Kidney epithelial cell (primary cell): ENCODE measurements around the gene PLA2G4C. TPM values are rescaled to one million over a fixed set of nuclear protein-coding genes. Genes with fewer than 3 reads are reported as not detected.

Experiments used
- DNase-seq: peaks from one replicate; pipeline ENCODE4 v3.0.0-alpha.2; 2010; ENCODE audit warnings: low read depth
- H3K27me3 ChIP-seq: 2 replicates; pipeline ENCODE4 v1.6.0; 2011; ENCODE audit warnings: low read length; ENCODE audit not compliant: control insufficient read depth, insufficient read depth
- H3K36me3 ChIP-seq: 2 replicates; pipeline ENCODE4 v1.5.1; 2011; ENCODE audit warnings: low read length; ENCODE audit not compliant: control insufficient read depth, insufficient read depth
- H3K4me3 ChIP-seq: 2 replicates; pipeline ENCODE4 v1.5.1; 2011; ENCODE audit warnings: low read depth, mild to moderate bottlenecking, control low read depth, low read length
- CTCF ChIP-seq: IDR thresholded peaks from 2 replicates; pipeline ENCODE4 v1.5.1; 2011; ENCODE audit warnings: mild to moderate bottlenecking, moderate library complexity, low read length, control low read depth, inconsistent platforms; ENCODE audit not compliant: insufficient read depth, poor library complexity, severe bottlenecking
- total RNA-seq: library from RNA; depleted of rRNA; stranded (reverse); fragments of >200 nt; gene quantifications from 2 replicates; pipeline ENCODE4 v1.2.3, GENCODE V29; 2015

The PLA2G4C gene
- total RNA-seq, 1 donor from 2014 or later: 21.3 TPM

- no peak for TF ChIP-seq CTCF
- no peak for DNase-seq
- Histone ChIP-seq H3K27me3 (no peaks in the 10 kb centered on the region), H3K4me3 (no peak overlapping the region), H3K36me3 (no peaks in the 10 kb centered on the region)
Observed at GRCh38 chr19:48120505-48120904, 9.9 kb upstream of the PLA2G4C start.

GRCh38 chr19:48118131-48118517, 7.5 kb upstream of the PLA2G4C start:
- Histone ChIP-seq H3K27me3 (no peaks in the 10 kb centered on the region), H3K4me3 (no peak overlapping the region), H3K36me3 (no peaks in the 10 kb centered on the region)
- DNase-seq: no peak
- TF ChIP-seq CTCF: no peak

- no peaks in the 10 kb centered on the region for H3K27me3 ChIP-seq
- DNase-seq: no peak
- TF ChIP-seq CTCF: no peak
- no peak overlapping the region for H3K4me3 ChIP-seq
- H3K36me3 ChIP-seq: no peaks in the 10 kb centered on the region
Observed at GRCh38 chr19:48117515-48118130, 7.0 kb upstream of the PLA2G4C start.

- DNase-seq: no peak
- TF ChIP-seq CTCF: no peak
Observed at GRCh38 chr19:48113190-48113917, 2.7 kb upstream of the PLA2G4C start.

GRCh38 chr19:48111280-48111679, 663 bp upstream of the PLA2G4C start:
- Histone ChIP-seq H3K36me3 (no peaks in the 10 kb centered on the region), H3K4me3 (no peak overlapping the region), H3K27me3 (no peaks in the 10 kb centered on the region)
- DNase-seq: no peak
- TF ChIP-seq CTCF: no peak

More at GRCh38 chr19:48113190-48113917, 2.7 kb upstream of the PLA2G4C start:
- Histone ChIP-seq H3K36me3 (no peaks in the 10 kb centered on the region), H3K27me3 (no peaks in the 10 kb centered on the region), H3K4me3 (no peak overlapping the region)
